EL (cell line): Measurements from ENCODE around the gene GNA15.
A peak's percentile ranks its signal among the peaks of the same experiment; 100 is the strongest.
"Not testable (repeated sequence)": the region's sequence is repeated elsewhere in the genome, so short reads cannot be mapped to it uniquely, and the experiment has no call there.

Experiments used
- DNase-seq: peaks from one replicate; pipeline ENCODE4 v3.0.0-alpha.2; 2016

The GNA15 gene

GRCh38 chr19:3178377-3178972 is 42.6 kb downstream of the GNA15 start, which contains the start of gene S1PR4:
S1PR4 (plus strand) TSS chr19:3178769; CDS start chr19:3178793, 24 bp downstream.
- DNase-seq, result no peak

- no peak for DNase-seq
Measured at GRCh38 chr19:3178973-3179738, 43.3 kb downstream of the GNA15 start.

GRCh38 chr19:3179739-3180293 is 44.0 kb downstream of the GNA15 start:
- no peak for DNase-seq

GRCh38 chr19:3183721-3184641 is 48.1 kb downstream of the GNA15 start:
- DNase-seq, result no peak

GRCh38 chr19:3184847-3185460 is 49.1 kb downstream of the GNA15 start:
- DNase-seq, result no peak

GRCh38 chr19:3185461-3186159 is 49.8 kb downstream of the GNA15 start, which contains the start of gene NCLN:
NCLN (plus strand) TSS chr19:3185930; CDS start chr19:3186031, 101 bp downstream.
- DNase-seq, result peak; percentile 93

- DNase-seq, result peak; percentile 19
Measured at GRCh38 chr19:3186160-3186688, 50.4 kb downstream of the GNA15 start.

GRCh38 chr19:3186891-3187661 is 51.2 kb downstream of the GNA15 start:
- DNase-seq, result peak; percentile 18

GRCh38 chr19:3187662-3188511 is 52.1 kb downstream of the GNA15 start:
- DNase-seq, result no peak

GRCh38 chr19:3188627-3189596 is 53.1 kb downstream of the GNA15 start:
- no peak for DNase-seq

GRCh38 chr19:3189702-3190469 is 54.1 kb downstream of the GNA15 start:
- DNase-seq, result no peak

- DNase-seq, result no peak
Measured at GRCh38 chr19:3190470-3190770, 54.6 kb downstream of the GNA15 start.

- no peak for DNase-seq
Measured at GRCh38 chr19:3190921-3191805, 55.3 kb downstream of the GNA15 start.

GRCh38 chr19:3191806-3192104 is 55.9 kb downstream of the GNA15 start:
- not testable (repeated sequence) for DNase-seq

GRCh38 chr19:3192228-3192635 is 56.4 kb downstream of the GNA15 start:
- no peak for DNase-seq

- no peak for DNase-seq
Measured at GRCh38 chr19:3192684-3193083, 56.9 kb downstream of the GNA15 start.
